ENCODE measurements around the gene MFRP.

MFRP gene

GRCh38 chr11:119359365-119360214 is 13.1 kb upstream of the MFRP start:
- no peak for DNase-seq (ENCODE audit: low read depth in 2 of 2)

DNA sequence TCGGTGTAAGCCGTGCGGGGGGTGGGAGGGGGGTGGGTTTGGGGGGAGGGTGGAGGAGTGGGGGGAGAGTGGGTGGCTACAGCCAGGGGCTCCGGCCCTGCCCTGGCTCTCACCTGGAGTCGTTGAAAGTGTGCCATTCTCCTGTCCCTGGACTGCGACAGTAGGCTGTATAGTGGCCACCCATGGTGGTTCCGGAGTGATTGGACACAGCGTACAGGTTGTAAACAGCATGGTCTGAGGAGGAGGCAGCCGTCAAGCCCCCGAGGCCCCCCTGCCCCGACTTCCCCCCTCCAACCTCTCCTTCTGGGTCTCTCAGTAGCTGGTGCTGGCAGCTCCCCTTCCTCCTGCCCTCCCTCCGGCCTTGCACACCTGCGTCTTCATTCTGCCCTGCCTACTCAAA is 10.6 kb upstream of the MFRP start:
- no peak for DNase-seq (ENCODE audit: low read depth in 2 of 2)

DNA sequence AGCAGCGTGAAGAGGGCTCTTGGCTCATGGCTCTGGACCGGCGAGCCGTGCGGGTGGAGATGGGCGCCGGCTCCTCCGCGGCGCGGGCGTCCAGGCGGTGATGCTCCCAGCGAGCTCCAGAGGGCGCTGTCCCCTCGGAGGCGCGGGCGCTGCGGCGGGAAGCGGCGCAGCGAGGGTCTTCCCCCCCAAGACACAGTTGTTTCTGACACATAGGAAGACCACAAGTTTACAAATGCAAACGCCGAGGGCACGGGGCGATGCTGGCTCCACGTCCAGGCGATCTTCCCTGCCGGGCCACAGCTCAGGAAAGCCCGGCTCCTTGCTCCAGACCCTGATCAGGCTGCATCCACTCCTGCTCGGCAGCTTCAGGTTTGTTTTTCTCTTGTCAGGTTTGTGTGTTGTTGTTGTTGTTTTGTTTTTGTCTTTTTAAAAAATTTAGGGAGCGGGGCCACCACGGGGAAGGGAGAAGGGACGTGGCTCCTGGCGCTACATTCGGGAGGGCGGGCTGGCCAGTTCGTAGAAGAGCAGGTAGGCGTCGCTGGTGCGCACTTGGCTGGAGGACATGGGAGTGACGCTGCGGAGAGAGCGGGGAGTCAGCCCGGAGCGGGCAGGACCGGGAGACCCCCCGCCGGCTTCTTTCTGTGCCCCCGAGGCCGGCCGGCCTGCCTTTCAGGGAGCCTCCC is 10.0 kb upstream of the MFRP start:
- peak; percentile 56 to 60 for DNase-seq (ENCODE audit: low read depth in 2 of 2)

- DNase-seq (ENCODE audit: low read depth in 2 of 2): no peak
These were observed 8.8 kb upstream of the MFRP start for GRCh38 chr11:119355091-119355843.

DNA sequence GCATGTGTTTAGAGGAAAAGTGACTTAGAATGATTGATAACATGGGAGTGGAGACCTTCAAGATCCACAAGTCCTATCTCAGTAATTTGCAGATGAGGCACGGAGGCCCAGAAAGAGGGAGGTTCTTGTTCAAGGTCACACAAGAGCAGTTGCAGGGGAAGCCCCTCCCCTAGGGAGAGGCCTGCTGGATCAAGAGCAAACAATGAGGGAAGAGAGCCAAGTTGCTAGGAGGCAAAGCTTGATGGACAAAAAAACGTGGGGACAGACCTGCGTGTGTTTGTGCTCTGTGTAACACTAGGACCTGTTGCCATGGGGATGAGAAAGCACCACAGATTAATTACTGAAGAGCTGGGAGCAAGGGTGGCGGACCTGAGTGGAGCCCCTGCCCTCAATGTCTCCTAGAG is 6.4 kb upstream of the MFRP start:
- no peak for DNase-seq (ENCODE audit: low read depth in 2 of 2)

- no peak for DNase-seq (ENCODE audit: low read depth in 2 of 2)
These were observed 4.7 kb upstream of the MFRP start for GRCh38 chr11:119351232-119351631.

DNA sequence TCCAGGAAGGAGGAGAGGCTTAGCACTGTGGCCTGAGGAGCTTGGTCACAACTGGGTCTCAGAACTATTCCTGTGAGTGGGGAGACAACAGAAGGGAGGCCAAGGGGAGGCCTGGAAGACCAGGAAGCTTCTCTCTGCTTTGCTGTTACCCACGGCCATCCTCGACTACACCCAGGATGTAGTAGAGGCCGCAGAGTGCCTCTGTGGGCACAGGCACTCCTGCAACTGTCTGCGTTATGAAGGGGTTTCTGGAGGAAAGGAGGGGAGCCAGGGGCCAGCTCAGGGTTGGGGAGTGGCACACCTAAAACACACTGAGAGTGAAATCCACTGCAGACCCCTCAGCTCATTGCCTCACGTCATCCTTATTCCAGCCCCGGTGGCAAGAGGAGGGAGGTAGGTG is 3.8 kb upstream of the MFRP start:
- no peak for DNase-seq (ENCODE audit: low read depth in 2 of 2)

- no peak for DNase-seq (ENCODE audit: low read depth in 2 of 2)
These were observed 1.6 kb upstream of the MFRP start for GRCh38 chr11:119347940-119348605.

GRCh38 chr11:119347242-119347641 is 737 bp upstream of the MFRP start:
- DNase-seq (ENCODE audit: low read depth in 2 of 2): no peak

DNA sequence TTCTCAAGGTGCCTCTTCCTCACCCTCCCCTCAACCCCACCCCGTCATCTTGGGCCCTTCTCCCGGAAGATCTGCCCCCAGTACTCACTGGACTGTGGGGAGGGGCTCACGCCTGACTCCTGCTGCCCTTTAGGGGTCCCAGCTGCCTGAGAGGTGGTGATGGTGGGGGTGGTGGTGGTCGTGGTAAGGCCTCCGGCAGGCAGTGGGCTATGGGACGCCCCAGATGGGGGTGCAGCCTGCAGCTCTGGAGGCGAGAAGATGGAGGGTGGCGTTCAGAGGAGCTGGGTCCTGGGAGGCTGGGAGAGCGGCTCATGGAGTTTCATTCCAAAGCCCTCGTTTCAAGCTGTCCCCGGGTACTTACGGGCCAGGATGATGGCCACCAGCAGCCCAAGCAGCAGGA is 820 bp downstream of the MFRP start:
- no peak for DNase-seq (ENCODE audit: low read depth in 2 of 2)

GRCh38 chr11:119344291-119345010 is 2.1 kb downstream of the MFRP start:
- DNase-seq (ENCODE audit: low read depth in 2 of 2): no peak

GRCh38 chr11:119343726-119344125 is 2.8 kb downstream of the MFRP start:
- DNase-seq (ENCODE audit: low read depth in 2 of 2): no peak

DNA sequence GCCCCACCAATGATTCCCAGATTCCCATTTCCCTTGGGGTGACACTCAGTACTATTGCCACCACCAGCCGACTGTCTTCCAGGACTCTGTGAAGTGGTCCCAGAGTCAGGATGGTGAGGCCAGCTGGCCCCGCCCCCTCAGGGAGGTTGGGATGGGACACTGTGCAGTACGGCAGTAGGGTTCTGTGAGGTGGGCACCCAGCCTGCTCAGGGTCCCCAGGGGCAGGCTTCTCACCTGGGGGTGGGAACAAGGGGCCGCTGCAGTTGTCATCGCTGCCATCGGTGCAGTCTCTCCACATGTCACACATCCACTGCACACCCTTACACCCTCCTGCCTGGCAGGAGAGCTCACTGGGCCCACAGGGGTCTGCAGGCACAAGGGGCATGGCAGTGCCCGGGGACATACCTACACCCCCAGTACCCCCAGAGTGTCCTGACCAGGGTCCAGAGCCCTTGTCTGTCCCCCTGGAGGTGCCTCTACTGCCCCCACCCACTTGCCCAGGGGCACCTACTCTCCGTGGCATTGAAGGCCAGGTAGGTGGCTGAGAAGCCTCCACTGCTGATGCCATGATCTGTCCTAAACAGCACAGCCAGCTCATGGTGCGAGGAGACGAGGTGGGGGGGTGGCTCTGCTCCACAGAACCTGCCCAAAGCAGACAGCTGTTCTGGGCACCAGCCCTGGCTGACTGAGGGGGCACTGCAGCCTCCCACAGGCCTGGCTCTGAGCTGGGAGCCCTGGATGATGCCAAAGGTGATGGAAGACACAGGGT is 4.0 kb downstream of the MFRP start:
- DNase-seq (ENCODE audit: low read depth in 2 of 2): no peak

- DNase-seq (ENCODE audit: low read depth in 2 of 2): no peak
These were observed 4.5 kb downstream of the MFRP start for GRCh38 chr11:119342023-119342300.

DNA sequence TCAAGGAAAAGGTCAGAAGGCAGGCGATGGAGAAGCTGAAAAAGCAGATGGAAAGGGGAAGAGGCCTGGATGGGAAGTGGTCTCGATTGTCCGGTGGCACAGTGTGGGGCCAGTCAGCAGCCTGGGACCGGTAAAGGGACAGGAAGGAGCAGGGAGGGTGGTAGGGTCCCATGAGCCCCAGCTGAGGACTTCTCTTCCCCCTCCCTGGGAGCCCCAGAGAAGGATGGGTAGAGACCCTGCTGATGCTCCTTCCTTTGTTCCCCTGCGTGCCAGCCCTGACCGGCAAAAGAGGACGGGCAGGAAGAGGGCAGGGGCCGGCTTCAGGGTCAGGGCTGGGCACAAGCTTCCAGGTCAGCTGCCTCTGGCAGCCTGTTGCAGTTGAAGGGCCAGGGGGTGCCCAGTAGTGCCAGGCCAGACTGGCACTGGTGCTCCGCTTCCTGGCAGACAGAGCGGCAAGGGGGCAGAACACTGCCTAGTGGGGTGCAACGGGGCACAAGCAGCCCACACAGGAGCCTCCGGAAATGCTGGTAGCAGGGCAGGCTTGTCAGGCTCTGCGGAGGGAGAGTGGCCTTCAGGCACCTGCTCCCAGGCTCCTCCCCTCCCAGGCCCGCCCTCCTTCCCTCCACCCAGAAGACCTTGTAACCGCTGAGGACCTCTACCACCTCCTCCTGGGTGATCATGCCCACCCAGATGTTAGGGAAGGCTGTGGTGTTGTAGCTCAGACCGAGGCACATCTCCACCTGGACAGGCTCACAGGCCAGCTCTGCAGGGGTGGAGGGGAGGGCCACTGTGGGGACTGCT is 5.1 kb downstream of the MFRP start:
- no peak for DNase-seq (ENCODE audit: low read depth in 2 of 2)

DNA sequence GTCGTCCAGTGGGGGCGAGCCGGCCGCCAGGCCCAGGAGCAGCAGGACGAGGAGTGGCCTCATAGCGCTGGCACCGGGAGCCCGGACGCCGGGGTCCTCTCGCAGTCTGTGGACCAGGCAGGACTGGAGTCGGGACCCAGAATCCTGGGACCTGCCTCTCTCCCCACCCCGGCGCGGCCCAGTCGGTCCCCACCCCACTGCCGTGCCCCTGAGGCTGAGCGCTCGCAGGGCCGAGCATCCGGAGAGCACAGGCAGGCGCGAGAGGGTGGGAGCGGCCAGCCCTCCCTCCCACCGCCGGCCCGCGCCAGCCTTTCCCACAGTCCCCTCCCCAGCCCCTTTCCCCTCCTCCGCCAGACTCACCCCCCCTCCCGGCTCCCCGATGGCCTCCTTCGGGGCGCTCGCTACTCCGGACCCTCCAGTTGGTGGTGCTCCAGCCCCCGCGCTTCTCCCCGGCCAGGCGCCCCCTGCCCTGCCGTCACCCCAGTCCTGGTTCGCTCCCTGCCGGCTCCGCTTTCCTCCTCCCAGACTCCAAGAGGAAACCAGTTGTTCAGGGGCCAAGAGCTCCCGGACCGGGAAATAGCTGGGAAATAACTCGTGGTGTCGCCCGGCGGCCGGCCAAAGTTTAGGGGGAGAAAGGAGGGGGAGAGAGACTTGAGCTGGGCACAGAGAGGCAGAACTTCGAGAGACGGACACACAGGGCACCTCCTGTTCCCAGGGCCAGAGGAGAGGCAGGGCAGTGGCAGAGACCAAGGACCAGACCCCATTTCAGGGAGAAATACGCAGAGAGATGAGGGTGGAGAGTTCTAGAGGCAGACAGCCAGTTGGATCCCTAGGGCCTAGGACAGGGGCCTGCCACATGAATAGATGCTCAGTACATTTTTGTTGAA is 5.9 kb downstream of the MFRP start, which contains the start of gene C1QTNF5:
Gene C1QTNF5, minus strand, starts transcription at position 549 of the 887 bp plus-strand sequence. Its CDS starts 486 bp downstream, at position 63.
- DNase-seq (ENCODE audit: low read depth in 2 of 2): no peak

- DNase-seq (ENCODE audit: low read depth in 2 of 2): peak in 1 of 2 donors; percentile 44
These were observed 6.7 kb downstream of the MFRP start for GRCh38 chr11:119339589-119340334.

DNA sequence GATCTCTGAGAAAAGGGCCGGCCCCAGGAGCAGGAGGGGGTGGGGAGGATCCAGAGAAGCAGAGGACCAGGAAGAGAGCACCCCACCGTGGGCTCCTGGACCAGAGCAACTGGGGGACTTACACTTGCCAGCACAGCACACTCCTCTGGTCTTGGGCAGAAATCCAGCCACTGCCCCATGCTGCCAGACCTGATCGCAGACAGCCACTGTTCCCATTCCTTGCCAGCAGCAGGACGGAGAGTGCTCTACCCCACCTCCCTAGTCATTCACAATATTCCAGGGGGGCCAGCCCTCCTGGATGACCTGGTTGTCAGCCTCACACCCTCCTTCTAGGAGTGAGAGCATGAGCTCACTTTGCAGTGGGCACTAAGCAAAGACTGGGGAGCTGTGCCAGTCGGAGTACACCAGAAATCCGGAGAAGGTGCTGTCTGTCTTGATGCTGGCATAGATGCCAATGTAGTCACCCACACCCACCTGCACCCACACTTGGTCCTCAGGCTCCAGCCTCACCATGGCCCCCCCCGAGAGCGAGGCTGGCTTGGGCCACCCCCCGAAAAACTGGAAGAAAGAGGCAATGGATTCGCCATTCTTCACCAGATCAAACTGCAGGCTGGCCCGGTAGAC is 7.4 kb downstream of the MFRP start:
- no peak for DNase-seq (ENCODE audit: low read depth in 2 of 2)
